HG03025 (cell line): Measurements from ENCODE around the gene NINJ2.
A peak's percentile ranks its signal among the peaks of the same experiment; 100 is the strongest.

Experiments used
- ATAC-seq: cut with Tn5 transposase; IDR thresholded peaks from one replicate; pipeline ENCODE4 v1.9.1; 2021; ENCODE audit warnings: mild to moderate bottlenecking, moderate library complexity; ENCODE audit not compliant: unreplicated experiment, low FRiP score

Gene NINJ2

DNA sequence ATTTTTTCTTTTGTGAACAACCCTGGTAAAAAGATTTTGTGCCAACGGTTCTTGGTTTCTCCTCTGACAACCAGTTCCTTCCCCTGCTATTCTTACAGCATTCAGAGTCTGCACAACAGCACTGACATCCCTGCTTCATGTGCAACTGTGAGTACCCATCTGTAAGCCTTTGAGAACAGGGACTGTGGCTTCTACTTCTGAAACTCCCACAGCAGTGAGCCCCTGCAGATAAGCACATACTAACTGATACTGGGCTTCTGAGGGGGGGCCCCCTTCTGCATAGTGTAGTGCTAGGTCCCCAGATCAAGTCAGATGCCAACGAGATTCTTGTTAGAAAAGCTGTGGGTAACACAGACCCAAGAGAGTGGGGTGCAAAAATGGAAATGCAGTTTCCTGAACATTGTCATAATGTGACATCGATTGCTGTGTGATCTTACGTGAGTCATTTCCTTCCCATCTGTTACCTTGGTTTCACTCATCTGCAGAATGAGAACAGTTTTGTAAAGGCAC, 11.1 kb upstream of the NINJ2 start:
- ATAC-seq, result peak; percentile 71

DNA sequence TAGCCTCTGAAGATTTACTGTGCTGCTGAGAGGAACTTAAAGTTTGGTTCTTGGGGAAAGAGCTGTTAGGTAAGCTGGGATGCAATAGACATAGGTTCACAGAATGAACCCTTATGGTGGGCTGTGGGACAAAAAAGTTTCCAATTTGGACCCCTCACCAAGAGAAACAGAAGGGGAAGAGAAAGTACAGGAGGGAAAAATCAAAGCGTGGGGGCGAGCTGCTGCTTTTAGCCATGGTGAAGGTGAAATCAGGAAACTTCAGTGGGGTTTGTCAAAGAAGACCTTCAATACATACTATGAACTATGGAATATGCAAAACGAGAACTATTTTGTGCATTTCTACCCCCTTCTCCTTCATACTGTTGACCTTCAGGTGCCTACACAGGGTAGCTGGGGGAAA, 10.6 kb upstream of the NINJ2 start:
- ATAC-seq, result peak; percentile 19

DNA sequence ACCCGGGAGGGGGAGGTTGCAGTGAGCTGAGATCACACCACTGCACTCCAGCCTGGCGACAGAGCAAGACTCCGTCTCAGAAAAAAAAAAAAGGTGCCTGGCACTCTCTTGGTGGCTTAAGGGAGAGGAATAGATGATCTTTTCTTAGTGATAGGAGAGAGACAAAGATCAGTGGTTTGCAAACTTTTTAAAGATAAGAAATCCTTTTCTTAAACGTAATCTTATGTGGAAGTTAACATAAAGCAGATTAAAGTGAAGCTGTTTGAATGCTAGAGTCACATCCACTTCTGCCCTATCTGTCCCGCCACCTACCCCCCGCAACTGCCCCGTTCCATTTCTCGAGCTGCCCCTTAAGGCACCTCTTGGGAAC, 6.3 kb upstream of the NINJ2 start:
- no peak for ATAC-seq

DNA sequence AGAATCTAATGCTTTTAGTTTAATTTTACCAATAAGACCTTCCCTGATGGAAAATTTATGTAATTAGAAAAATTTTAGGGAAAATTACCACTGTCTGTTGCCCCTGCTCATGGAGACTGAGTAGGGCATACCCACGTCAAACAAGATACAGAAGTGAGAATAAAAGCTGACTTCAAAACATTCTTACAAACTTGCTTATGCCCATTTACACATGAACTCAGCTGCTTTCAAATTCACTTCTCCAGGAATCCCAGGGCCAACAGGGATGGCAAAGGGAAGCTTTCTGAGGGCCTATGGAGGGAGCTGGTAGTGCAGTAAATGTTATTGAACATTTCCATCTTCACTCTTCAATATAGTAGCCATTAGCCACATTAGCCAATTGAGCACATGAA, 4.8 kb upstream of the NINJ2 start:
- no peak for ATAC-seq

DNA sequence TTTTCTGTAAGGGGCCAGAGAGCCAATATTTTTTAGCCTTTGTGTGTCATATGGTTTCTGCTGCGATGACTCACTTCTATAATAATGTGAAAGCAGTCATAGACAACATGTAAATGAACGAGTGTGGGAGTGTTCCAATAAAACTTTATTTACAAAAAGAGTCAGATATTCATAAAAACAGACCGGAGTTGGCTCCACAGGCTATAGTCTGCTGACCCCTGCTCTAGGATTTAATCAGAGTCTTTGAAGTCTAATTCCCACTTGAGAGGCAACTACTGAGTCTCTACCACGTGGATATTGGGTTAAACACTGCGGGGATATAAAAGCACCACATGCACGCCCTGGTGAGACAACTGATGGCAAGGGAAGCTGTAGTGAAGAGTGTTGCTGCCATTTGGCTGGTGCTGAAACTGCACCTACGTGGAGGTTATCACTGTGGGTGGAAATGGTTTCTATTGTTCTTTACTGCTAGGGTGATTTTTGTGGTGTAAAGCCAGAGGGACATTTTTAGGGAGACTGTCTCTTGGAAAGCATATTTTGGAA, 3.6 kb upstream of the NINJ2 start:
- ATAC-seq, result no peak

DNA sequence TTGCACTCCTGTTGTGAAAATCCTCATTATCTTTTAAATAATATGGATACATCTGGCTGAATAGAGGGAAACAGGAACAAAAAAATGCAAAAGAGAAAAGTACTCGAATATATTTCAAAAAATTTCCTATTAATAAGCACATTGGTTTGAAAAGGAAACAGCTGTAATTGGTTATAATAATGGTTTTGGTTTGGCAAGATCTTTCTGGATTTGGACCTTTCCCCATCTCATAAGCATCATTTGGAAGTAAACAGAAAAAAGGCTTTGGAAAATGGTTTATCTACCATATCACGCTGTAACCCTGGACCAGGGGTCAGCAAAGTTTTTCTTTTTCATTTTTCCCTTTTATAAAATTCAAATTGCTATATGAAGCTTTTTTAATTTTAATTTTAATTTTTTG, 2.8 kb upstream of the NINJ2 start:
- ATAC-seq, result no peak

DNA sequence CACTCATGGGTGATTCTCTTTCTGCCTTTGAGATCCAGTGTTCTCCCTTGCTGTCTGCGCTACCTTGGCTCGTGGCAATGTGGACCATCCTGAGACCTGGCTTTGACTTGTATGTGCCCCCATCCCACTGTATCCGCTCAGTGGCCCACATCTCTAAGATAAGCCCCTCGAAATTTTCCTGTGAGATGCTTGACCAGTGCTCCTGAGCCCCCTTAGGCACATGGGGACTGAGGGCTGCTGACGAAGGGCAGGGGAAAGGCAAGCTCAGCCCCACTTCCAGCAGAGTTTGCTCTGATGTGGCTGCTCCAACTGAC, 1.5 kb upstream of the NINJ2 start:
- ATAC-seq, result no peak

DNA sequence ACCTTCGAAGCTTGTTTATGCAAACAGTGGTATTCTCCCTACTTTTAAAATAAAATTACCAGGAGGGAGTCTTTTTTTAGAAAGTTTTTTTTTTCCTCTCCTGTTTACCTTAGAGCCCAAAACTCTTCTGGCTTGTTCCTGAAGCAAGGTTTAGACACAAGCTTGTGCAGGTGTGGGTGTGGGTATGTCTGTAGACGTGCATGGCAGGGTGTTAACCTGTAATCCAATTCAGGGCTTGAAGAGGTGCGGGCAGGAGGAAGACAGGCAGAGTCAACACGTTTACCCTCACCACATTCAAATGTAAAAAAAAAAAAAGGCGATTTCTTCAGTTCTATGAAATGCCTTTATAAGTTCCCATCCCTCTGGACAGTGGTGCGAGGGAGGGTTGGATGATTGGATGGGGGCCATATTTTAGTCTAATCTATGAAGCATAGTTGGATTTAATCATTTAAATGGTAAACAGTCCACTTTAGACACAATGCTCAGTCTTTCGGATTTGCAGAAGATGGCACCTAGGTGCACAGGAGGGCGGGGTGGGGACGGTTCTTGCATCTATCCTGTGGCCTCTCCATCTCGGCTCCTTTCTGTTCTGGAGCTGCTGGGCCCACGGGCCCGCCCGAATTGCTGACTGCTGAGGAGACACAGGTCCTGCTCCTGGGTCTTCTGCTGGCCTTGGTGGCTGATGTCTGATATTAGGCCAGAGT, 982 bp upstream of the NINJ2 start:
- ATAC-seq, result no peak

DNA sequence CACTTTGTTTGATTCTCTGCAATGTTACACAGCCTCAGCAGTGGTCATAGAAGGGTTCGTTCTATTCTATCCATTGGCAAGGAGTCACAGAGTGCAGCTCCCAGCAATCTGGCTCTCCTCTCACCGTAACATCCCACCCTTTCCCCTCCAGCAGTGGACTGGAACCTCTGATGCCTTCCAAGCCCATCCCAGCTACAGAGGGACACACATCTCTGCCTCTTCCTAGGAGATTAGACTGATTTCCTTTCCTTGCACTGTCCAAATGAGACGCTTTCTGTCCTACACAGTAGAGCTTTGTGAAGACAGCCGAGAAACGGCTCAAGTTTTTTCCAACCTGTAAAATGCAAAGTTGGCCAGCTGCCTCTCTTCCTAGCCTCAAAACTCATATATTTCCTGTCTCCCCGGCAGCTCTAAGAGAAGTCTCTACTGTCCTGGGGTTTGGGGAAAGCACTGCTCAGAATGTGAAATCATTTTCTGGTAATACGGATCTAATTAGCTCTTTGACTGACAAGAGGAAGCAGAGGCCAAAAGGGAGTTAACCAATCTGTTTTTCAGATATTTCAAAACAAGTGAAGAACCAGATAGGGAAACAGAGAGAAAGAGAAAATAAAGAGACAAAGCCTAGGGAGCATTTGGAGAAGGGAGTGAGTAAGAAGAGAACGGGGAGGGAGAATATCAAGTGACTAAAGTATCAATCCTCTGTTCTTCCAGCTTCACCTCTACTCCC, 516 bp downstream of the NINJ2 start:
- ATAC-seq, result no peak

DNA sequence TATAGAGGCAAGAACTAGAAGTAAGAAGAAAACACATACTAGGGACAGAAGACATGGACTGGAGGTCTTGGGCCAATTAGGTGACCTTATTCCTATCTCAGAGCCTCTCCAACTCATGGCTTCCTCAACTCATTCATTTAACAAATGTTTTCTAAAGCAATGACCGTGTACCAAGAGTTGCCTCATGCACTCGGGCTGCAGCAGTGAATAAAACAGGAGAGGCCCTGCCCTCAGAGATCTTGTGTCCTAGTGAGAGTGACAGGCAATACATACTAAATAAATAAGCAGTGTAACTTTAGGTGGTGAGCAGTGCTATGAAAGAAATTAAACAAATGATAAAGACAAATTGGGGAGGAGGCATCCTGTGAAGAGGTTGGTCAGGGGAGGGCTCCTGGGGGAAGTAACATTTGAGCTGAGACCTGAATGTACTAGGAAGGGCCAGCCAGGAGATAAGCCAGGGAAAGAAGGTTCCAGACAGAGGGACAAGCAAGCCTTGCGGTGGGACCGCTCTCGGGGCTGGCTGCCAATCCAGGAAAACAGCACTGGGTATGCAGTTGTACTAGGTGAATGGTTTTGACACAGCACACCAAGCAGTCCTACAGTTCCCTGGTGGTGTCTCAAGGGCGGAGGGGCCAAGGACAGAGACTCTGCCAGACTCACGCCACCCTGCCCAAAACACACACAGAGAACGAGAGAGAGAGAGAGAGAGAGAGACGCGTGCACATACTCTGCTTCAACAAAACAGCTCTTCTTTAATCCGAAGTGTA, 1.3 kb downstream of the NINJ2 start:
- no peak for ATAC-seq

DNA sequence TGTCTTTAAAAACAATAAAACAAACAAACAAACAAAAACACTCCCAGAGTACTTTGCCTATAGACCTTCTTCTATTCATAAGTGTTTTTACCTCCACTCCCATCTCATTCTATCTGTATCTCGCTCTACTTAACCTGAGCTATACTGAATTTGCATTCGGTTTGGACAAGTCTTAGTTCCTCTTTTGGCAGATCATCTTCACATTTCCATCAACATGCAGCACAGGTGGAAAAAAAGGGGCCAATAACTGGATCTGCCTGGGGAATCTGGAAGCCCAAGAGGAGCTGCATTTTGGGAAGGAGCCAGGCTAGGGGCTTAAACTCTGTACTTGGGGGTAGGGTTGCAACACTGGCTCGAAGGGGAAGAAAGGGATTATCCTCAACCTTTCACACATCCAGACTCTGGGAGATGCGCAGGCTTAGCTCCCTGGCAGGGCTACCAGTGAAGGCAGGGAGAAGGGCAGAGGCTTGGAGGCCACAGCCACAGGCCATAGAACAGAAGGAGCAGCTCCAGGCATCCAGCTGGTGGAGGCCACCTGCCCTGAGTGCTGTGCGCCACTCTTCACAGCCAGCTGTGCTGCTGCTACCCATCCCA, 4.1 kb downstream of the NINJ2 start:
- no peak for ATAC-seq

DNA sequence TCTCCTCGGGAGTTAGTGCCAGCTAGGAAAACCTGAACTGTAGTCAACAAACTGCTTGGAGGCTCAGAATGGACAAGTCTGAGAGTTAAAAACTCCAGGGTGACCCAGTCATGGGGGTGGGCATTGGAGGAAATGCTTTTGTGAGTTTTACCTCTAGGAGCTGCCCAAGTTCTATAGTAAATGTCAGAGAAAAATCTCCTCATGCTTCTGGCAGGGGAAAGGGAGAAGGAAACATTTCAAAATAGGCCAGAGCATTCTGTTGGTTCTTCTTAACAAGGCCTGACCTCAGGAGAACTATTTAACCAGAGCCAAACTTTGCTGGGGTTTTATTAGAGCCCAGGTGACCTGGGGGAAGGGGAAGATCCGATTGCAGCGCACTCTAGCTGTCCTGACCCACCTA, 12.3 kb downstream of the NINJ2 start:
- ATAC-seq, result no peak

DNA sequence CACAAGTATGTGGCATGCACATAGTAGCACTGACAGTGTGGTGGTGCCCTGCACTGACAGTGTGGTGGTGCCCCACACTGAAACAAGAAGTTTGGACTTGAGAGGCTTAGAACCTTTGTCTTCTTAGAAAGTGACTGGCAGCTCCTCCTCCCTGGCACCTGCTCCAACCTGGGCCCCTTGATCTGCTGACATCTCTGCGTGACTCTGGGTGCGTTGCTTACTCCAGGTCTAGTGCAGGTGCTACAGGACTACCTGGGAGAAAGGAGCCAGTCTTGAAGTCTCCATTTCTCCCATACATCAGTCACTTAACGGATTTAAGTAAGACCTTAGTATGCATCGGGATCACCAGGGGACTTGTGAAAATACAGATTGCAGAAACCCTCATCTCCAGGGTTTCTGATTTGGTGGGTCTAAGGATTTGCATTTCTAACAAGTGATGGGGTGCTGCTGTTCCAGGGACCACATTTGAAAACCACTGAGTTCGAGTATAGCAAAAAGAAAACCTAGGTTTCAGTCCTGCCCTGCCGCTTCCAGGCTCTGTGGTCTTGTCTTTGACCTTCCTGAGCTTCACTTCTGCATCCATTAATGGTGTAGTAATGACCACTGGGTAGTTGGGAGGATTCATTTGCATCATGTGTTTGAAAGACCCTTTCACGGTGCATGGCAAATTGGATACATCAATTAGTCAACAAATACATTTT, 15.7 kb downstream of the NINJ2 start:
- no peak for ATAC-seq

DNA sequence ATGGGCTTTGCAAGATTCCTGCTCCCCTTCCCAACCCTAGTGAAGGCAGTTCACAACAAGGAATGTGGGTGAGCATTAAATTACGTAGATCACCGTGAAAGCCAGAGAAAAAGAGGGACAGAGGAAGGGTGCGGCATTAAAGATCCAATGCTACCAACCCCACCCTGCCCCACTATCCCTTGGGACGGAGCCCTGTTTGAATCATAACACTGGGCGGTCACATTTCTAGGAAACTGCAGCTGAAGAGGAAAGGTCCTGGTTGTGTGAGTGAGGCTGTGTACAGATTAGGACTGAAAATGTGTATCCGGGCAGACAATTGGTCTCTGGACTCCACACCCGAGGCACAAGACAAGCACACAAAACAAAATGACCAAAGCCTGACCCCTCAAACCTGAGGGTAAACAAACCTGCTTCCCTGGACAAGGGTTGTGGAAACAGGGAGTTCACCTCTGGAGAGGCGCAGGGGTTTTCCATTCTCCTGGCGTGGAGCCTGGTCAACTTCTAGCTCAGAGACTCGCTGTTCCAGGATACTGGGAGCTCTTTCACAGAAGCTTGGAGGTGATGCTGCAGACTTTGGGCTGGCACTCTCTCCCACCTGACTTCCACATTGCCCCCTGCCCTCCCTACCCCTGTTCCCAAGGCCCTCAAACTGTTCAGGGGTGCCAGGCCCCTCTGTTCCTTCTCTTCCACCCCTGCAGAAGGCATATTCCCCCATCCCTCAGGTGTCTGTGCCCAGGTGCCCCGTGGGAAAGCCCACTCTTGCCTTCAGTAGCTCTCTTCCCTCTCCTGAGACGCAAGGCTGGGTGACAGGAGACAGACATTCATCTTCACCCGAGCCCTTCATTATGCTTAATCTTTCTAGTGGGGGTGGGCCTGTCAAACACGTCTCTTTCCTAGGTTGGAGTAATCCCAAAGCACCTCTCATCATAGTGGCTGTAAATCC, 16.5 kb downstream of the NINJ2 start:
- ATAC-seq, result no peak

DNA sequence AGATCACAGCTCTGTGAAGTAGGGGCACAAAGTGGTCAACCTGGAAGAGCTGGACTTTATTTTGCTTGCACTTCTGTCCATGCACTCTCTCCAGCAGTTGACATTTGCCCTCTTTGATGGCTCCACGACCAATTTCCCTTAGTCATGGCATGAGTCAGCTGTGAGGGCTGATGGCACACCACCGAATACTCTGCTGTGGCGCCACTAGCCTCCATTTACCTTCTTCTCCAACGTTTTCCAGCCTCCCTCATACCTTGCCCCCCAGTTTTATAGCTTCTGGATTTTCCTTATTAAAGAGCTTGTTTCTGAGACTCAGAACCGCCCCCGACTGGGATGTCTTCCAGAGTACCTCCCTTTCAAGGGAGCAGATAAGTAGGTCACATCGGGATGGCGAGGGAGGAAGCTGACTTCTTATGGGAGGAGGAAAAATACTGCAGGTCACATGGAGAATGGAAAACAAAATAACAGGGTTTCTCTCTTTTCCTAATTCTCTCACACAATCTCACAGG, 17.6 kb downstream of the NINJ2 start:
- no peak for ATAC-seq

DNA sequence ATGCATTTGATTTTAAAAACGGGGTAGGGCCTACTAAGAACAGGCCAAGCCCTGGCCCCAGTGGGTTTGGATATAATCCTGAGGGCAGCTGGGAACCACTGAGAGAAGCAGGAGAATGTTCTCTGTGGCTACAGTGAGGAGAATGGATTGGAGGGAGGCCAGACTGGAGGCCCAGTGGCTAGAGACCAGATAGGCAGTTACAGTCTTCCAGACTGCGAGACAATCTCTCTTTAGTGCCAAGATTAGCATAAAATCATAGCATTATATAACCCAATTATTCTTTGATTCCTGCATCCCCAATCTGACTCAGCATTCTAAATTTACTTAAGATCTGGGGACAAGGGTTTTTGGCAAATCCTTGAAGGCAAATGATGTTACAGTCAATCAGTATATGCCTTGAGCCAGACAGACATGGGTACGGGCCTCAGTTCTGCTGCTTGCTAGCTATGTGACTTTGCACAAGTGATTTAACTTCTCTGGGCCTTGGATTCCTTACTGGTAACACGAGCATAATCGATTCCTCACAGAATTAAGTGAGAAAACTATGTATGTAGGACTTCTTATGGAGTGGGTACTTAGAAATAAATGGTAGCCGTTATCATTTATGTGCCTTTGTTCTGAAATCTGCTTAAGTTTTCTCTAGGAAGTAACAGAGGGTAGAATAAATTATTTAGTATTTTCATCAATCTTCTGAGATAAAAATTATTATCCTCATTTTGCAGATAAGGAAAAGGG, 18.3 kb downstream of the NINJ2 start:
- no peak for ATAC-seq

DNA sequence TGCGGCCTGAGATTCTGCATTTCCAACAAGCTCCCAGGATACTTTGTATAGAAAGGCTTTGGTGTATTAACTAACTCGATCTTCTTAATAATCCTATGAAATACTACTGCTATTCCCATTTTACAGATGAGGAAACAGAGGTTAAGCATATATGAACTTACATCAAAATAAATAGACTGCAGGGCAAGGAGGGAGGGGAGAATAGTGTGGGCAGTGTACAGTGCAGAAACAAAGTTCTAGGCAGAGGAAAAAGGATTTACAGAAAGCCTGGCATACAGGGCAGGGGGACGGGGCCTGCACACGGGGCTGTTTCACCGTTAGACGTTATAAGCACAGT, 19.0 kb downstream of the NINJ2 start:
- ATAC-seq, result no peak

DNA sequence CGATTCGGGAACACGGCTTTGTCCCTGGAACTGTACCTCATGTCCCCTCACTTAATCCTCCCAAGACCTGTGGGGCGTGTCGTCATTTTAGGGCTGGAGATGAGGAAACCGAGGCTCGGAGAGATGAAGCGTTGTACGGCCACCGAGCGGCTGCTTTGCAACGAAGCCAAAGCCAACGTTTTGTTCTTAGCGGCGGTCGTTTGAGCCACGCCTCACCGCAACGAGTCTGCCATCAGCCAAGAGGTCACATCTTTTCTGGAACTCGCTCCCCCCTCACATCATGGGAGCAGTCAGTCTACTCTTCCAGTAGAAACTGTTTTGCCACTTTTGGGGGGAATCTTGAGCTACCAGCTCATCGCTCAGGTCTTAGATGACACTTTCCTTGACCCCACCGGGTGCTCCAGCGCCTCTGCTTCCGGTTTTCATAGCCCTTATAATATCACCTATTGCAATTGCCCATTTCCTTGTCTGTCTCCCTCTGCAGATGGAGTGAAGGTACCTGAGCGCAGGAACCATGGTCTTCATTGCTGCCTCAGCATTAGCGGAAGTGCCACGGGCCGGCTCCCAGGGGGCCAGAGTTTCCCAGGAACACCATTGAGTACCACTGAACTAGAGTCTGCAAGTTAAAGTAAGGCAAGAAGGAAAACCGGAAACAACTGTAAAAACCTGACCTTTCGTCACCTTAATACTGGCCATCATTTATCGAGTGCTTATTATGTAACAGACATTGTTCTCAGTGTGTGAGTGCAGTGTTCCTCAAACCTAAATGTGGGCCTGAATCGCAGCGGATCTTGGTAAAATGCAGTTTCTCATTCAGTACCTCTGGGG, 19.6 kb downstream of the NINJ2 start:
- no peak for ATAC-seq
